ENCODE results near the gene POLD4.
"Not testable (repeated sequence)": the region's sequence is repeated elsewhere in the genome, so short reads cannot be mapped to it uniquely, and the experiment has no call there.

POLD4 gene

GRCh38 chr11:67351275-67352005 lies 1.9 kb downstream of the POLD4 start:
- DNase-seq, result peak; percentile 53

GRCh38 chr11:67349928-67350465 lies 3.3 kb downstream of the POLD4 start:
- no peak for DNase-seq

GRCh38 chr11:67349457-67349856 lies 3.9 kb downstream of the POLD4 start:
- DNase-seq, result no peak

- no peak for DNase-seq
Observed at GRCh38 chr11:67349036-67349435, 4.3 kb downstream of the POLD4 start.

GRCh38 chr11:67347964-67348749 lies 5.2 kb downstream of the POLD4 start:
- DNase-seq, result no peak

- no peak for DNase-seq
Observed at GRCh38 chr11:67345920-67346819, 7.2 kb downstream of the POLD4 start.

- no peak for DNase-seq
Observed at GRCh38 chr11:67345247-67345919, 8.0 kb downstream of the POLD4 start.

GRCh38 chr11:67344264-67344663 lies 9.1 kb downstream of the POLD4 start:
- no peak for DNase-seq

GRCh38 chr11:67337257-67337656 lies 16.1 kb downstream of the POLD4 start:
- no peak for DNase-seq

GRCh38 chr11:67332081-67332691 lies 21.2 kb downstream of the POLD4 start:
- DNase-seq, result no peak

- no peak for DNase-seq
Observed at GRCh38 chr11:67323526-67323925, 29.8 kb downstream of the POLD4 start.

GRCh38 chr11:67322049-67322448 lies 31.3 kb downstream of the POLD4 start:
- no peak for DNase-seq

- no peak for DNase-seq
Observed at GRCh38 chr11:67321313-67321871, 32.0 kb downstream of the POLD4 start.

- no peak for DNase-seq
Observed at GRCh38 chr11:67320691-67321090, 32.7 kb downstream of the POLD4 start.

- no peak for DNase-seq
Observed at GRCh38 chr11:67320011-67320410, 33.3 kb downstream of the POLD4 start.

GRCh38 chr11:67318876-67319275 lies 34.5 kb downstream of the POLD4 start:
- DNase-seq, result not testable (repeated sequence)

- DNase-seq, result no peak
Observed at GRCh38 chr11:67317888-67318555, 35.3 kb downstream of the POLD4 start.

- DNase-seq, result peak; percentile 99
Observed at GRCh38 chr11:67317205-67317887, 36.0 kb downstream of the POLD4 start.

- no peak for DNase-seq
Observed at GRCh38 chr11:67316882-67317204, 36.5 kb downstream of the POLD4 start.

GRCh38 chr11:67315325-67315909 lies 37.9 kb downstream of the POLD4 start:
- no peak for DNase-seq
